Thoracic aorta (tissue), 2 donors: ENCODE measurements around the gene AQP6. TPM values are rescaled to one million over a fixed set of nuclear protein-coding genes. Genes with fewer than 3 reads are reported as not detected.

Experiments
- ATAC-seq: fragments of 150-250 bp; one replicate; pipeline ENCODE4 v1.8.0; 2017; ENCODE audit warnings: low read depth; ENCODE audit not compliant: insufficient number of reproducible peaks, low FRiP score
- DNase-seq: peaks from one replicate; pipeline ENCODE4 v3.0.0-alpha.2; 2020; ENCODE audit warnings: low spot score
- H3K27ac ChIP-seq, 2 donors: fragments of 200-600 bp; sonication (generic); 1 replicate in 1 of 2; 2 replicates in 1 of 2; pipeline ENCODE4 v1.5.1; 2016; ENCODE audit warnings: mild to moderate bottlenecking in 2 of 2, moderate library complexity in 2 of 2
- H3K27me3 ChIP-seq: fragments of 200-600 bp; sonication (generic); replicated peaks from 2 replicates; pipeline ENCODE4 v1.6.0; 2016; ENCODE audit warnings: mild to moderate bottlenecking; ENCODE audit not compliant: insufficient read depth
- H3K36me3 ChIP-seq: fragments of 200-600 bp; sonication (generic); one replicate; pipeline ENCODE4 v1.5.1; 2016
- H3K4me1 ChIP-seq, 2 donors: fragments of 200-600 bp; sonication (generic); 1 replicate in 1 of 2; 2 replicates in 1 of 2; pipeline versions ENCODE4 v1.5.1 to v1.6.0; 2016; ENCODE audit warnings: low read depth in 2 of 2, mild to moderate bottlenecking in 1 of 2; ENCODE audit not compliant: control insufficient read depth in 1 of 2
- H3K4me3 ChIP-seq: fragments of 200-600 bp; sonication (generic); 2 replicates; pipeline ENCODE4 v1.5.1; 2016; ENCODE audit warnings: mild to moderate bottlenecking
- H3K9me3 ChIP-seq: fragments of 200-600 bp; sonication (generic); 2 replicates; pipeline ENCODE4 v1.5.1; 2016
- total RNA-seq, 2 donors: library from RNA; depleted of rRNA; stranded (reverse); fragments of >200 nt; gene quantifications; one replicate each; pipeline versions ENCODE4 v1.1.0 to v1.2.3, GENCODE V29; 2016
- TF ChIP-seq, protein P1 (sequence below): fragments of 200-600 bp; sonication (generic); IDR thresholded peaks from one replicate; pipeline ENCODE4 v1.5.1; 2019; ENCODE audit warnings: antibody characterized with exemption

AQP6 gene
- total RNA-seq, 2 donors from 2014 or later: not detected

DNA sequence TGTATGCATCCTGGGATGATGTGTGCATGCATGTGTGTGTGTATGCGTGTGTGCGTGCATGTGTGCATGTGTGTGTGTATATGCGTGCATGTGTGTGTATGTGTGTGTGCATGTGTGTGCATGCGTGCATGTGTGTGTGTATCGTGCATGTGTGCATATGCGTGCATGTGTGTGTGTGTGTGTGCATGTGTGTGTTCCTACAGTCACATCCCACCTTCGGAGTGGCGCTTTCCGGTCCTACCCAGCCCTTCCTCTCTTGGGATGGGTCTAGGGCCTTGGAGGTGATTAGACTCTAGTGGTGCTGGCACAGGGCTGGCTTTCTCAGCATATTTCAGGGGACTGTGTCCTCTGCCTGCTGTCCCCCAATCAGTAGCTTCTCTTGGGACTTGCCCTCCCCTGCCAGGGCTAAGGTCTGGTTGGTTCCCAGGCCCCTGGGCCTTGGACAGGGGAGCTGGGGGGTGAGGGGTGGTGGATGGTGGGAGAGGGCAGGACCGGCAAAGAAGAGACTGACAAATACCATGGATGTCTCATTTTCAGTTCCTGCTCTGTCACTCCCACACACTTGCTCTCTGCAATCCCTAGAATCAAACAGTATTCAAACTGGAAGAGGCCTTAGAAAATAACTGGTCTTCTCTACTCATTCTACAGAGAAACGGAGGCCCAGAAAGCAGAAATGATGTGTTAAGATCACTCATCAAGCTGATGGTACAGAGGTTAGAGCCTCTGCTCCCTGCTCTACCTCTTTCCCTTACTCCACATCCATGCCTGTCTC lies 47.1 kb upstream of the AQP6 start:
- no peaks in the 10 kb centered on the region for H3K36me3 ChIP-seq
- no peaks in the 10 kb centered on the region for H3K4me1 ChIP-seq
- TF ChIP-seq, protein P1, sequence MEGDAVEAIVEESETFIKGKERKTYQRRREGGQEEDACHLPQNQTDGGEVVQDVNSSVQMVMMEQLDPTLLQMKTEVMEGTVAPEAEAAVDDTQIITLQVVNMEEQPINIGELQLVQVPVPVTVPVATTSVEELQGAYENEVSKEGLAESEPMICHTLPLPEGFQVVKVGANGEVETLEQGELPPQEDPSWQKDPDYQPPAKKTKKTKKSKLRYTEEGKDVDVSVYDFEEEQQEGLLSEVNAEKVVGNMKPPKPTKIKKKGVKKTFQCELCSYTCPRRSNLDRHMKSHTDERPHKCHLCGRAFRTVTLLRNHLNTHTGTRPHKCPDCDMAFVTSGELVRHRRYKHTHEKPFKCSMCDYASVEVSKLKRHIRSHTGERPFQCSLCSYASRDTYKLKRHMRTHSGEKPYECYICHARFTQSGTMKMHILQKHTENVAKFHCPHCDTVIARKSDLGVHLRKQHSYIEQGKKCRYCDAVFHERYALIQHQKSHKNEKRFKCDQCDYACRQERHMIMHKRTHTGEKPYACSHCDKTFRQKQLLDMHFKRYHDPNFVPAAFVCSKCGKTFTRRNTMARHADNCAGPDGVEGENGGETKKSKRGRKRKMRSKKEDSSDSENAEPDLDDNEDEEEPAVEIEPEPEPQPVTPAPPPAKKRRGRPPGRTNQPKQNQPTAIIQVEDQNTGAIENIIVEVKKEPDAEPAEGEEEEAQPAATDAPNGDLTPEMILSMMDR: no peak
- ATAC-seq: no peak
- no peak overlapping the region for H3K4me3 ChIP-seq
- H3K27ac ChIP-seq: no peak overlapping the region
- DNase-seq: no peak
- H3K9me3 ChIP-seq: no peaks in the 10 kb centered on the region
- no peaks in the 10 kb centered on the region for H3K27me3 ChIP-seq

- H3K9me3 ChIP-seq: no peaks in the 10 kb centered on the region
- ATAC-seq: no peak
- no peak overlapping the region for H3K27ac ChIP-seq
- no peaks in the 10 kb centered on the region for H3K36me3 ChIP-seq
- no peak for DNase-seq
- no peak overlapping the region for H3K4me3 ChIP-seq
- H3K4me1 ChIP-seq: no peaks in the 10 kb centered on the region
- TF ChIP-seq, protein P1: no peak
- H3K27me3 ChIP-seq: no peaks in the 10 kb centered on the region
Observed at GRCh38 chr12:49928471-49928870, 44.3 kb upstream of the AQP6 start.

- H3K36me3 ChIP-seq: no peaks in the 10 kb centered on the region
- no peaks in the 10 kb centered on the region for H3K4me1 ChIP-seq
- ATAC-seq: no peak
- TF ChIP-seq, protein P1: no peak
- H3K27me3 ChIP-seq: no peaks in the 10 kb centered on the region
- H3K27ac ChIP-seq: no peak overlapping the region
- H3K4me3 ChIP-seq: no peak overlapping the region
- H3K9me3 ChIP-seq: no peaks in the 10 kb centered on the region
- DNase-seq: no peak
Observed at GRCh38 chr12:49929581-49929980, 43.2 kb upstream of the AQP6 start.

- DNase-seq: no peak
- H3K4me1 ChIP-seq: no peaks in the 10 kb centered on the region
Observed at GRCh38 chr12:49930515-49931288, 42.0 kb upstream of the AQP6 start.

GRCh38 chr12:49932023-49932422 lies 40.7 kb upstream of the AQP6 start:
- TF ChIP-seq, protein P1: no peak
- Histone ChIP-seq H3K27me3 (no peaks in the 10 kb centered on the region), H3K36me3 (no peaks in the 10 kb centered on the region), H3K4me3 (no peak overlapping the region), H3K27ac (no peak overlapping the region), H3K9me3 (no peaks in the 10 kb centered on the region), H3K4me1 (no peaks in the 10 kb centered on the region)
- no peak for DNase-seq
- no peak for ATAC-seq

More at GRCh38 chr12:49930515-49931288, 42.0 kb upstream of the AQP6 start:
- TF ChIP-seq, protein P1: no peak
- Histone ChIP-seq H3K27me3 (no peaks in the 10 kb centered on the region), H3K9me3 (no peaks in the 10 kb centered on the region), H3K36me3 (no peaks in the 10 kb centered on the region), H3K4me3 (no peak overlapping the region), H3K27ac (no peak overlapping the region)
- no peak for ATAC-seq
